Muscle of leg (tissue), 11 donors: ENCODE results near the gene COMMD7. TPM values are rescaled to one million over a fixed set of nuclear protein-coding genes. Genes with fewer than 3 reads are reported as not detected.
A peak's percentile ranks its signal among the peaks of the same experiment; 100 is the strongest.

ENCODE experiments used
- DNase-seq: peaks from one replicate; pipeline ENCODE4 v3.0.0; 2013
- H3K27ac ChIP-seq: one replicate; pipeline ENCODE4 v1.5.1; 2013; ENCODE audit warnings: mild to moderate bottlenecking, low read length, control low read depth
- H3K27me3 ChIP-seq: one replicate; pipeline ENCODE4 v1.6.1; 2013; ENCODE audit warnings: low read length; ENCODE audit not compliant: control insufficient read depth, insufficient read depth
- H3K36me3 ChIP-seq: one replicate; pipeline ENCODE4 v1.6.1; 2013; ENCODE audit warnings: low read length; ENCODE audit not compliant: control insufficient read depth, insufficient read depth
- H3K4me1 ChIP-seq: one replicate; pipeline ENCODE4 v1.6.1; 2013; ENCODE audit warnings: low read length; ENCODE audit not compliant: control insufficient read depth, insufficient read depth
- H3K4me3 ChIP-seq: one replicate; pipeline ENCODE4 v1.5.1; 2013; ENCODE audit warnings: low read length, control low read depth
- H3K9me3 ChIP-seq: replicated peaks from 2 replicates; pipeline ENCODE4 v1.6.1; 2013; ENCODE audit warnings: low read depth, low read length; ENCODE audit not compliant: control insufficient read depth
- WGBS: methylation state at CpG from one replicate; pipeline ENCODE4 v1.1.5; 2013; ENCODE audit warnings: missing lambda C conversion rate; ENCODE audit not compliant: insufficient coverage; 5-methylcytosine and 5-hydroxymethylcytosine counted together
- polyA plus RNA-seq, 8 donors: library from polyadenylated mRNA; unstranded; fragments of 120-200 nt; gene quantifications; one replicate each; pipeline versions ENCODE4 v1.2.1 to v1.2.3, GENCODE V29; 2013; ENCODE audit warnings: inconsistent platforms in 1 of 8, low replicate concordance in 1 of 8; ENCODE audit not compliant: insufficient read length in 8 of 8, insufficient read depth in 1 of 8
- total RNA-seq: library from RNA; stranded (reverse); fragments of 120-200 nt; gene quantifications from one replicate; pipeline ENCODE4 v1.2.4, GENCODE V29; 2013

COMMD7 gene
- total and polyA plus RNA-seq, 9 donors, result 26.5 to 43.4 (median 40.5) TPM

DNA sequence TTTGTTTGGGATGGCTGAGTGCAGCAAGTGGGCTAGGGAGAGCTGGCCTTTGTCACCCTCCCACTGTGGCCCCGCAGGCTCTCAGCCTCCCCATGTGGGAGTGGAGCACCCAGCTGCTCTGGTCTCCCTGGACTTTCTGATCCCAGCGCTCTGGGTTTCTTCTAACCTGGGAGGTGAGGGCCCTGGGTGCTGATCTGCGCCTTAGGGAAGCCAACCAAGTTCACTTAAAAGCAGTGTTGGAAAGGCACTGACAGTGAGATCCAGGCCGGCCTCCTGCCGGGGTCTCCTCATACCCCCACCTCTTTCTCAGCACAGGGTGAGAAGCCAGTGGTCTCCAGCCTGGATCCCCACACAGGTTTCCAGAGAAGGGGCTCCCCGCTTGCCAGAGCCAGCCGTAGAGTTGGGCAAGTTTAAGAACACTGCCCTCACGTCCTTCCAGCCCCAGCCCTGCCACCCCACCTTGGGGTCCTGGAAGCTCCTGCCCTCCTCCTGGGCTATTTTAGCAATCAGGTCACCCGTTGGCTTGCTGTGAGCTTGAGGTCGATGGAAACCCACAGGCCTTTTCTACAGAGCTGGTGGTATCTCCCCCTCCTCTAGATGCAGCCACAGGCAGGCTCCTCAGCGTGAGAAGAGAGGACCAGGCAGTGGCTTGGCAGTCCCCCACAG is 79.1 kb downstream of the COMMD7 start:
- Histone ChIP-seq H3K4me3 (no peak overlapping the region), H3K36me3 (no peaks in the 10 kb centered on the region), H3K27me3 (no peaks in the 10 kb centered on the region), H3K9me3 (no peaks in the 10 kb centered on the region), H3K27ac (no peak overlapping the region), H3K4me1 (peaks cover 2% of the 10 kb centered on the region)
- 86% methylated on average over 8 of the region's 11 CpGs for WGBS
- DNase-seq, result no peak

DNA sequence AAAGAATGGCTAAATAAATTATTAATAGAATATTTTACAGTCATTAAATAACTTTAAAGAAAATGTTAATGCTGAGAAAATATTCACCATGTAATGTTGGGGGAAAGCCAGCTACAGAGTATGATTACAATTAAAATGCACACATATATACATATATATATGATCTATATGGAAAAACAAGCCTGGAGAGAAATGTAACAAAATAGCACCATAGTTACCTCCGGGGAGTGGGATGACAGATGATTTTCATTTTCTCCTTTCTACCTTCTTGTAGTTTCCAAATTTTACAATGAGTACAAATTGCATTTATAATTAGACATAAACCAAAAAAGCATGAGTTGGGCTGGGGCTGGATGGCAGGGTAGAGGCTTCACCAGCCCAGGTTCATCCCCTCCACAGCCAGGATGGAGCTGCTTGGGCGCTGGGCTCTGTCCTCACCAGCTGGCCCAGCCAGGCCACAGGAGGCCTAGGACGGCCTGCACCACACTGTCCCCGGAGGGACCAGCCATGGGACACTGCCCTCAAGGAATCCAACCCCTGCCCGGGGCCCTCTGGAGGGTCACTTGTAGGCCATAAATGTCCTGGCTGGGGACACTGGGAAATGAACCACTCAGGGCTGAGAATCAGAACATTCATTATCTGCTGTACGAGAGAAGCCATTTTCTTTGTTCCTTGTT is 79.8 kb downstream of the COMMD7 start:
- no peak for DNase-seq
- 47% methylated on average over 4 of the region's 6 CpGs for WGBS
- H3K36me3 ChIP-seq, result no peaks in the 10 kb centered on the region

DNA sequence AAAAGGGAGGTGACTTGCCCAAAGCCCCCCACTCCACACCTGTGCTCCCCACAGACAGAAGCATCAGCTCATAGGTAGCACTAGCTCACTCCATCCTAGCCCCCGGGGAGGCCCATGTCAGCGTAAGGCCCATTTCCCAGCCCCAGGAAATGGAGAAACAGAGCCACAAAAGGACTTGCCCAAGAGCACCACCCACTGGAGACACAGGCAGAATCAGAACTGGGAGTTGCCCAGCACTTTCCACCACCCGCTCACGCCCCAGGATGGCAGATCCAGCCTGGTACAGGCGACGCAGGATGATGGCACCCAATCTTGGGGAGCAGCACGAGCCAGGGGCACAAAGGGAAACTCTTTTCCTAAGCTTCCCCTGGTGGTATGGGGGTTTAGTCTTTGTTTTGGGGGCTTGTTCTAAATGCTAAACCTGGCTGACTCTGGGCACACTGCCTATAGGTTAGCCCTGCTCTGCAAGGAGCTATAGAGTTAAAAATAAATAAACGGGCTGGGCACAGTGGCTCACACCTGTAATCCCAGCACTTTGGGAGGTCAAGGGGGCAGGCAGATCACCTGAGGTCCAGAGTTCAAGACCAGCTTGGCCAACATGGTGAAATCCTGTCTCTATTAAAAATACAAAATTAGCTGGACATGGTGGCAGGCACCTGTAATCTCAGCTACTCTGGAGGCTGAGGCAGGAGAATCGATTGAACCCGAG is 81.3 kb downstream of the COMMD7 start:
- H3K4me3 ChIP-seq, result no peak overlapping the region
- H3K4me1 ChIP-seq, result peaks cover 2% of the 10 kb centered on the region
- no peak for DNase-seq
- no peaks in the 10 kb centered on the region for H3K9me3 ChIP-seq
- no peak overlapping the region for H3K27ac ChIP-seq
- 85% methylated on average over 10 of the region's 10 CpGs for WGBS
- H3K27me3 ChIP-seq, result no peaks in the 10 kb centered on the region
- H3K36me3 ChIP-seq, result no peaks in the 10 kb centered on the region

More for the DNA sequence above, 79.8 kb downstream of the COMMD7 start:
- Histone ChIP-seq H3K9me3 (no peaks in the 10 kb centered on the region), H3K4me1 (peaks cover 2% of the 10 kb centered on the region), H3K4me3 (no peak overlapping the region), H3K27ac (no peak overlapping the region), H3K27me3 (no peaks in the 10 kb centered on the region)

DNA sequence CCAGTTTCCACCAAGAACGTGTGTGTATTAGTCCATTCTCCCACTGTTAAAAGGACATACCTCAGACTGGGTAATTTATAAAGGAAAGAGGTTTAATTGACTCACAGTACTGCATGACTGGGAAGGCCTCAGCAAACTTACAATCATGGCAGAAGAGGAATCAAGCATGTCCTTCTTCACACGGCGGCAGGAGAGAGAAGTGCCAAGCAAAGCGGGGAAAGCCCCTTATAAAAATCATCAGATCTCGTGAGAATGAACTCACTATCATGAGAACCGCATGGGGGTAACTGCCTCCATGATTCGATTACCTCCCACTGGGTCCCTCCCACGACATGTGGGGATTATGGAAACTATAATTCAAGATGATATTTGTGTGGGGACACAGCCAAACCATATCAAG is 82.6 kb downstream of the COMMD7 start:
- Histone ChIP-seq H3K36me3 (no peaks in the 10 kb centered on the region), H3K27me3 (no peaks in the 10 kb centered on the region), H3K4me3 (no peak overlapping the region), H3K4me1 (peaks cover 2% of the 10 kb centered on the region), H3K9me3 (no peaks in the 10 kb centered on the region), H3K27ac (no peak overlapping the region)
- DNase-seq, result no peak
- WGBS, result 90% methylated on average over 2 of the region's 8 CpGs

DNA sequence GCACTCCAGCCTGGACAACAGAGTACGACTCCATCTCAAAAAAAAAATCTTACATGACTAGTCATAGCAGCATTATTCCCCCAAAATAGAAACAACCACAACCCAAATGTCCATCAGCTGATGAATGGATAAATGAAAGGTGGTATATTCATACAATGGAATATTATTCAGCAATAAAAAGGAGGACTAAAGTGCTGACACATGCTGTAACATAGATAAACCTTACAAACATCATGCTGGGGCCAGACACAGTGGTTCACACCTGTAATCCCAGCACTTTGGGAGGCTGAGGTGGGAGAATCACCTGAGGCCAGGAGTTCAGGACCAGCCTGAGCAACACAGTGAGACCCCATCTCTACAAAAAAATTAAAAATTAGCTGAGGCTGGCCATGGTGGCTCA is 86.4 kb downstream of the COMMD7 start:
- no peaks in the 10 kb centered on the region for H3K9me3 ChIP-seq
- H3K36me3 ChIP-seq, result no peaks in the 10 kb centered on the region
- WGBS, result no CpG with 5 or more reads among the region's 1 CpG
- no peak for DNase-seq
- no peak overlapping the region for H3K4me3 ChIP-seq
- no peak overlapping the region for H3K27ac ChIP-seq
- H3K27me3 ChIP-seq, result no peaks in the 10 kb centered on the region
- peaks cover 4% of the 10 kb centered on the region for H3K4me1 ChIP-seq

DNA sequence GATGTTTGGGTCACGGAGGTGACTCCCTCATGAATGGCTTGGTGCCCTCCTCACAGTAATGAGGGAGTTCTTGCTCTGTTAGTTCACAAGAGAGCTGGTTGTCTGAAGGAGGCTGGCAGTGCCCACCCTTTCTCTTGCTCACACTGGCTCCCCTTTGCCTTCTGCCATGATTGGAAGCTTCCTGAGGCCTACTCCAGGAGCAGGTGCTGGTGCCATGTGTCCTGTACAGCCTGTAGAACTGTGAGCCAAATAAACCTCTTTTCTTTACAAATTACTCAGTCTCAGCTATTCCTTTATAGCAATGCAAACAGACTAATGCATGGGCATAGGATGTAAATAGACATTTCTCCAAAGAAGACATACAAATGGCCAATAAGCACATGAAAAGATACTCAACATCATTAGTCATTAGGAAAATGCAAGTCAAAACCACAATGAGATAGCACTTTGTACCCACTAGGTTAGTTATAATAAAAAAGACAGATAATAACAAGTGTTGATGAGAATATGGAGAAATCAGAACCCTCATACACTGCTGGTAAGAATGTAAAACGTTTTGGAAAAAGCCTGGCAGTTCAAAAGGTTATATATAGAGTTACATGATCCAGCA is 87.3 kb downstream of the COMMD7 start:
- H3K9me3 ChIP-seq, result no peaks in the 10 kb centered on the region
- WGBS, result no CpG with 5 or more reads among the region's 2 CpGs
- no peak overlapping the region for H3K27ac ChIP-seq
- peaks cover 8% of the 10 kb centered on the region for H3K4me1 ChIP-seq
- H3K36me3 ChIP-seq, result no peaks in the 10 kb centered on the region
- H3K27me3 ChIP-seq, result no peaks in the 10 kb centered on the region
- H3K4me3 ChIP-seq, result no peak overlapping the region
- DNase-seq, result no peak

DNA sequence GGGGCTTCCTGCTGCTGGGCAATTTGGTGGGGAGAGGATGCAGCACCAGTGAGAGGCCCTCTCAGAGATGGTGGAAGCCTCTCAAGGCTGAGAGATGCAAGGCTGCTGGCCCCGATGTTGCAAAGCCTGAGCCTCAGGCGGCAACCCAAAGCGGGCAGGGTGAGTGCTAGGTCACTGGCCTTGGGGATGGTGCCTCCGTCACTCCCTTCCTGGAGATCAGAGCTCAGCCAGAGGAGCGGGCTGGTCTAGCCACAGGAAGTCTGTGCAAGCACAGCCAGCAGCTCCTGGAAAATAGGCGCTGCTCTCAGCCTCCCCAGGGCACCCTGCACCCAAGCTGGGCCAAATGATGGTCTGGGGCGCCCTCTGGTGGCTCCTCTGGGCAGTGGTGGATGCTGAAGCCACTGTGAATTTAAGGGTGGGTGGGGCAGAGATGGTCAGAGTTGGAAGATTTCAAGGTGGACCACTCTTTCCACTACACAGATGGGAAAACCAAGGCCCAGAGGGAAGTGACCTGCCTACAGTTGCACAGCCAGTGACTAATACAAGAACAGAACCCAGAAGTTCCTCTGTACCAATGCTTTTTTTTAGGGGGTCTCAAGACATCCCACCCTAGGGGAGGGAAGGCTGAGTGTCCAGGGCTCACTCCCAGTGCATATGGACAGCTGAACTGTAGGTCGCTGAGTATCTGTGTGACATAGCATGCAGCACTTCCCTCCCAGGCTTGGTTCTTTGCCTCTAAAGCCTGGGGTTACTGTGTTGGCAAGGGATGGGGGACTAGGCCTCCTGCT is 90.3 kb downstream of the COMMD7 start:
- Histone ChIP-seq H3K27me3 (peaks cover 1% of the 10 kb centered on the region), H3K27ac (no peak overlapping the region), H3K36me3 (no peaks in the 10 kb centered on the region), H3K4me1 (peaks cover 14% of the 10 kb centered on the region), H3K9me3 (no peaks in the 10 kb centered on the region), H3K4me3 (no peak overlapping the region)
- WGBS, result 0% methylated on average over 6 of the region's 8 CpGs
- peak; percentile 88 for DNase-seq

Other genes with a start within 250 kb of the COMMD7 start
- 10.4 TPM for gene NOL4L, start 158.1 kb downstream of the COMMD7 start, total RNA-seq
- gene NOL4L, start 158.1 kb downstream of the COMMD7 start, polyA plus RNA-seq, result 10 to 100 TPM; 12.6 to 20.0 (median 16.2) TPM
- 0.09 TPM for gene C20orf203, start 69.5 kb downstream of the COMMD7 start, total RNA-seq
- under 1 TPM in 7 of 8 donors, not detected in 1; 0.02 to 0.15 (median 0.07) TPM for gene C20orf203, start 69.5 kb downstream of the COMMD7 start, polyA plus RNA-seq
- gene DNMT3B, start 18.9 kb upstream of the COMMD7 start, total RNA-seq, result 2.9 TPM
- gene DNMT3B, start 18.9 kb upstream of the COMMD7 start, polyA plus RNA-seq, result 1 to 10 TPM; 3.2 to 5.1 (median 4.3) TPM
- 83.5 TPM for gene MAPRE1, start 76.5 kb upstream of the COMMD7 start, total RNA-seq
- gene MAPRE1, start 76.5 kb upstream of the COMMD7 start, polyA plus RNA-seq, result 100 to 1,000 TPM; 114 to 151 (median 143) TPM
- 0.22 TPM for gene EFCAB8, start 115.5 kb upstream of the COMMD7 start, total RNA-seq
- gene EFCAB8, start 115.5 kb upstream of the COMMD7 start, polyA plus RNA-seq, result under 1 TPM in 6 of 8 donors, not detected in 2; 0.04 to 0.16 (median 0.13) TPM